Measurements from ENCODE around the gene OLIG1. TPM values are rescaled to one million over a fixed set of nuclear protein-coding genes. Genes with fewer than 3 reads are reported as not detected.
A peak's percentile ranks its signal among the peaks of the same experiment; 100 is the strongest.

OLIG1 gene
- total and polyA plus RNA-seq, 7 experiments from 2014 or later = 0.34 to 9.3 TPM; not detected in 5

- DNase-seq (peak in 6 of 9 donors; percentile 4 to 25 (median 19)), ATAC-seq (peak; percentile 23)
- H3K27ac Mint-ChIP-seq = no peak overlapping the region
These were observed 1.2 kb downstream of the OLIG1 start for GRCh38 chr21:33070998-33071769.

GRCh38 chr21:33071770-33072306, 1.9 kb downstream of the OLIG1 start:
- H3K9me3 ChIP-seq (ENCODE audit: control insufficient read depth in 2 of 3, low read length in 3 of 3) = peaks cover 0 to 6% (median 0%) of the 10 kb centered on the region in 3 experiments
- peaks cover 0 to 10% (median 0%) of the 10 kb centered on the region in 11 donors for H3K9me3 Mint-ChIP-seq
- intact Hi-C loops (cut with micrococcal nuclease) = loop anchor here (5.0 kb wide), 2 partner anchors 35 to 50 kb away; no protein-coding TSS in a partner anchor
- no peaks in the 10 kb centered on the region for H3K36me3 ChIP-seq (ENCODE audit: control insufficient read depth in 2 of 3, insufficient read depth in 3 of 3, low read length in 3 of 3)
- peak overlapping the region; percentile 58 to 88 (median 82) for H3K4me3 Mint-ChIP-seq
- H3K27me3 Mint-ChIP-seq = peaks cover 48 to 79% (median 66%) of the 10 kb centered on the region in 5 donors
- ChIA-PET CTCF (interaction anchor here (0.6 kb wide), 1 partner anchor 261 kb away, joined by 4 read pairs; no protein-coding TSS in a partner anchor), POLR2A (no interaction called here)
- H3K27ac Mint-ChIP-seq = no peak overlapping the region
- ATAC-seq = no peak
- peak in 4 of 9 donors; percentile 4 to 23 (median 6) for DNase-seq
- H3K27ac ChIP-seq (ENCODE audit: low read depth, low read length) = no peak overlapping the region
- H3K4me1 ChIP-seq (ENCODE audit: control insufficient read depth in 2 of 2, insufficient read depth in 2 of 2, low read length in 2 of 2) = no peaks in the 10 kb centered on the region
- peak overlapping the region; percentile 12 for H3K4me3 ChIP-seq (ENCODE audit: low read length)
- peaks cover 0 to 5% (median 0%) of the 10 kb centered on the region in 5 donors for H3K36me3 Mint-ChIP-seq
- peaks cover 10 to 28% (median 23%) of the 10 kb centered on the region in 7 donors for H3K4me1 Mint-ChIP-seq
- H3K27me3 ChIP-seq (ENCODE audit: control insufficient read depth in 2 of 2, insufficient read depth in 2 of 2, low read length in 2 of 2) = peaks cover 7 to 8% of the 10 kb centered on the region in 2 donors

More at GRCh38 chr21:33070998-33071769, 1.2 kb downstream of the OLIG1 start:
- Histone ChIP-seq H3K4me3 (ENCODE audit: low read length) (peak overlapping the region; percentile 12), H3K27ac (ENCODE audit: low read depth, low read length) (no peak overlapping the region), H3K36me3 (ENCODE audit: control insufficient read depth in 2 of 3, insufficient read depth in 3 of 3, low read length in 3 of 3) (no peaks in the 10 kb centered on the region), H3K9me3 (ENCODE audit: control insufficient read depth in 2 of 3, low read length in 3 of 3) (peaks cover 0 to 6% (median 0%) of the 10 kb centered on the region in 3 experiments), H3K27me3 (ENCODE audit: control insufficient read depth in 2 of 2, insufficient read depth in 2 of 2, low read length in 2 of 2) (peaks cover 8 to 11% of the 10 kb centered on the region in 2 donors), H3K4me1 (ENCODE audit: control insufficient read depth in 2 of 2, insufficient read depth in 2 of 2, low read length in 2 of 2) (no peaks in the 10 kb centered on the region)
- peaks cover 10 to 28% (median 23%) of the 10 kb centered on the region in 7 donors for H3K4me1 Mint-ChIP-seq
- ChIA-PET CTCF (interaction anchor here (0.6 kb wide), 1 partner anchor 262 kb away, joined by 4 read pairs; no protein-coding TSS in a partner anchor), POLR2A (no interaction called here)
- peaks cover 0 to 10% (median 0%) of the 10 kb centered on the region in 11 donors for H3K9me3 Mint-ChIP-seq
- peaks cover 0 to 11% (median 0%) of the 10 kb centered on the region in 5 donors for H3K36me3 Mint-ChIP-seq
- intact Hi-C loops (cut with micrococcal nuclease) = loop anchor here (5.0 kb wide), 2 partner anchors 36 to 49 kb away; no protein-coding TSS in a partner anchor
- H3K4me3 Mint-ChIP-seq = peak overlapping the region; percentile 58 to 88 (median 82)
- peaks cover 52 to 81% (median 67%) of the 10 kb centered on the region in 5 donors for H3K27me3 Mint-ChIP-seq

GRCh38 chr21:33073636-33074035, 3.7 kb downstream of the OLIG1 start:
- H3K9me3 Mint-ChIP-seq = peaks cover 0 to 6% (median 0%) of the 10 kb centered on the region in 11 donors
- no peak overlapping the region for H3K4me3 Mint-ChIP-seq

GRCh38 chr21:33075128-33075527, 5.2 kb downstream of the OLIG1 start:
- no peak for ATAC-seq
- DNase-seq = no peak
- no peaks in the 10 kb centered on the region for H3K9me3 Mint-ChIP-seq
- Histone ChIP-seq H3K27ac (ENCODE audit: low read depth, low read length) (no peak overlapping the region), H3K27me3 (ENCODE audit: control insufficient read depth in 2 of 2, insufficient read depth in 2 of 2, low read length in 2 of 2) (peaks cover 3 to 7% of the 10 kb centered on the region in 2 donors), H3K4me1 (ENCODE audit: control insufficient read depth in 2 of 2, insufficient read depth in 2 of 2, low read length in 2 of 2) (no peaks in the 10 kb centered on the region), H3K4me3 (ENCODE audit: low read length) (no peak overlapping the region), H3K36me3 (ENCODE audit: control insufficient read depth in 2 of 3, insufficient read depth in 3 of 3, low read length in 3 of 3) (no peaks in the 10 kb centered on the region), H3K9me3 (ENCODE audit: control insufficient read depth in 2 of 3, low read length in 3 of 3) (no peaks in the 10 kb centered on the region)
- H3K27ac Mint-ChIP-seq = no peak overlapping the region
- POLR2A ChIA-PET = no interaction called here
- CTCF ChIA-PET = interaction anchor here (0.6 kb wide), 1 partner anchor 21 kb away, joined by 3 read pairs; no protein-coding TSS in a partner anchor
- no peak overlapping the region for H3K4me3 Mint-ChIP-seq
- H3K27me3 Mint-ChIP-seq = peaks cover 28 to 69% (median 54%) of the 10 kb centered on the region in 5 donors
- intact Hi-C loops (cut with micrococcal nuclease) = no loop called here
- H3K36me3 Mint-ChIP-seq = peaks cover 0 to 3% (median 0%) of the 10 kb centered on the region in 5 donors
- peaks cover 6 to 22% (median 12%) of the 10 kb centered on the region in 7 donors for H3K4me1 Mint-ChIP-seq

More at GRCh38 chr21:33073636-33074035, 3.7 kb downstream of the OLIG1 start:
- Histone ChIP-seq H3K4me3 (ENCODE audit: low read length) (no peak overlapping the region), H3K27ac (ENCODE audit: low read depth, low read length) (no peak overlapping the region), H3K27me3 (ENCODE audit: control insufficient read depth in 2 of 2, insufficient read depth in 2 of 2, low read length in 2 of 2) (peaks cover 7 to 8% of the 10 kb centered on the region in 2 donors), H3K9me3 (ENCODE audit: control insufficient read depth in 2 of 3, low read length in 3 of 3) (peaks cover 0 to 6% (median 0%) of the 10 kb centered on the region in 3 experiments), H3K36me3 (ENCODE audit: control insufficient read depth in 2 of 3, insufficient read depth in 3 of 3, low read length in 3 of 3) (no peaks in the 10 kb centered on the region), H3K4me1 (ENCODE audit: control insufficient read depth in 2 of 2, insufficient read depth in 2 of 2, low read length in 2 of 2) (no peaks in the 10 kb centered on the region)
- CTCF ChIA-PET = no interaction called here
- H3K36me3 Mint-ChIP-seq = peaks cover 0 to 3% (median 0%) of the 10 kb centered on the region in 5 donors
- peaks cover 6 to 31% (median 20%) of the 10 kb centered on the region in 7 donors for H3K4me1 Mint-ChIP-seq
- DNase-seq (no peak), ATAC-seq (no peak)
- POLR2A ChIA-PET = no interaction called here
- intact Hi-C loops (cut with micrococcal nuclease) = loop anchor here (5.0 kb wide), 2 partner anchors 34 to 51 kb away; no protein-coding TSS in a partner anchor
- peaks cover 37 to 79% (median 64%) of the 10 kb centered on the region in 5 donors for H3K27me3 Mint-ChIP-seq
- H3K27ac Mint-ChIP-seq = no peak overlapping the region

GRCh38 chr21:33075596-33076195, 5.8 kb downstream of the OLIG1 start:
- no peak overlapping the region for H3K27ac Mint-ChIP-seq
- peaks cover 28 to 74% (median 54%) of the 10 kb centered on the region in 5 donors for H3K27me3 Mint-ChIP-seq
- H3K4me3 ChIP-seq (ENCODE audit: low read length) = no peak overlapping the region
- no peaks in the 10 kb centered on the region for H3K4me1 ChIP-seq (ENCODE audit: control insufficient read depth in 2 of 2, insufficient read depth in 2 of 2, low read length in 2 of 2)
- DNase-seq (no peak), ATAC-seq (no peak)
- no peaks in the 10 kb centered on the region for H3K9me3 Mint-ChIP-seq
- CTCF ChIA-PET = interaction anchor here (0.6 kb wide), 1 partner anchor 20 kb away, joined by 3 read pairs; no protein-coding TSS in a partner anchor
- no peak overlapping the region for H3K4me3 Mint-ChIP-seq
- H3K36me3 Mint-ChIP-seq = peaks cover 0 to 3% (median 0%) of the 10 kb centered on the region in 5 donors
- no peak overlapping the region for H3K27ac ChIP-seq (ENCODE audit: low read depth, low read length)
- peaks cover 6 to 22% (median 12%) of the 10 kb centered on the region in 7 donors for H3K4me1 Mint-ChIP-seq
- H3K36me3 ChIP-seq (ENCODE audit: control insufficient read depth in 2 of 3, insufficient read depth in 3 of 3, low read length in 3 of 3) = no peaks in the 10 kb centered on the region
- H3K27me3 ChIP-seq (ENCODE audit: control insufficient read depth in 2 of 2, insufficient read depth in 2 of 2, low read length in 2 of 2) = peaks cover 3 to 7% of the 10 kb centered on the region in 2 donors
- no peaks in the 10 kb centered on the region for H3K9me3 ChIP-seq (ENCODE audit: control insufficient read depth in 2 of 3, low read length in 3 of 3)
- intact Hi-C loops (cut with micrococcal nuclease) = no loop called here
- POLR2A ChIA-PET = no interaction called here

GRCh38 chr21:33076600-33077329, 6.8 kb downstream of the OLIG1 start:
- ATAC-seq = no peak
- CTCF ChIA-PET = no interaction called here

More at GRCh38 chr21:33076600-33077329, 6.8 kb downstream of the OLIG1 start:
- Histone ChIP-seq H3K27me3 (ENCODE audit: control insufficient read depth in 2 of 2, insufficient read depth in 2 of 2, low read length in 2 of 2) (peaks cover 0 to 7% of the 10 kb centered on the region in 2 donors), H3K4me3 (ENCODE audit: low read length) (no peak overlapping the region), H3K27ac (ENCODE audit: low read depth, low read length) (no peak overlapping the region), H3K4me1 (ENCODE audit: control insufficient read depth in 2 of 2, insufficient read depth in 2 of 2, low read length in 2 of 2) (no peaks in the 10 kb centered on the region), H3K36me3 (ENCODE audit: control insufficient read depth in 2 of 3, insufficient read depth in 3 of 3, low read length in 3 of 3) (no peaks in the 10 kb centered on the region), H3K9me3 (ENCODE audit: control insufficient read depth in 2 of 3, low read length in 3 of 3) (no peaks in the 10 kb centered on the region)
- H3K27me3 Mint-ChIP-seq = peaks cover 28 to 65% (median 48%) of the 10 kb centered on the region in 5 donors
- intact Hi-C loops (cut with micrococcal nuclease) = no loop called here
- H3K27ac Mint-ChIP-seq = peak overlapping the region in 1 of 9 donors; percentile 62
- H3K4me3 Mint-ChIP-seq = no peak overlapping the region
- POLR2A ChIA-PET = no interaction called here
- DNase-seq = no peak
- peaks cover 6 to 13% (median 7%) of the 10 kb centered on the region in 7 donors for H3K4me1 Mint-ChIP-seq
- peaks cover 0 to 3% (median 0%) of the 10 kb centered on the region in 5 donors for H3K36me3 Mint-ChIP-seq
- H3K9me3 Mint-ChIP-seq = no peaks in the 10 kb centered on the region

All from naive thymus-derived CD4-positive, alpha-beta T cell (primary cell).